ENCODE measurements around the gene NID2. TPM values are rescaled to one million over a fixed set of nuclear protein-coding genes. Genes with fewer than 3 reads are reported as not detected.

The NID2 gene
- total and polyA plus RNA-seq, 2 donors (not counting 1 experiment from before 2014, with no cell fraction given) = 181 to 2,513 TPM

GRCh38 chr14:52031781-52032180 is 37.1 kb downstream of the NID2 start:
- TF ChIP-seq EZH2 (IDR thresholded peaks at IDR 0.05; ENCODE audit: low read length, missing control alignments) (no peak), CTCF (conservative IDR thresholded peaks at IDR 0.05 in 1 of 2, IDR thresholded peaks at IDR 0.05 in 1 of 2; ENCODE audit: low read depth in 1 of 2, low read length in 2 of 2) (no peak)
- H3K79me2 ChIP-seq (ENCODE audit: control insufficient read depth, insufficient read depth, low read length) = peaks cover 29% of the 10 kb centered on the region
- H3K4me3 ChIP-seq (replicated peaks in 1 of 4; ENCODE audit: control extremely low read depth in 1 of 4, insufficient read depth in 1 of 4, low read depth in 3 of 4, low read length in 4 of 4) = no peak overlapping the region
- H3K4me2 ChIP-seq (ENCODE audit: extremely low read depth, insufficient read depth, low read length) = peak overlapping the region; percentile 62
- H3K9me3 ChIP-seq (ENCODE audit: control insufficient read depth, insufficient read depth, low read depth, low read length) = no peaks in the 10 kb centered on the region
- H4K20me1 ChIP-seq (ENCODE audit: control insufficient read depth, extremely low read depth, insufficient read depth, low read length) = no peaks in the 10 kb centered on the region
- H3K9ac ChIP-seq (ENCODE audit: insufficient read depth, low read length) = no peak overlapping the region
- H3K27me3 ChIP-seq (ENCODE audit: control insufficient read depth, insufficient read depth, low read length) = no peaks in the 10 kb centered on the region
- peaks cover 31% of the 10 kb centered on the region for H3K4me1 ChIP-seq (ENCODE audit: control insufficient read depth, extremely low read depth, insufficient read depth, low read length)
- H3K27ac ChIP-seq (ENCODE audit: insufficient read depth, low read length) = peak overlapping the region; percentile 70
- H2AFZ ChIP-seq (ENCODE audit: low read length) = no peak overlapping the region
- H3K36me3 ChIP-seq (ENCODE audit: control insufficient read depth, insufficient read depth, low read length) = peaks cover 20% of the 10 kb centered on the region
- peak; percentile 79 to 98 for DNase-seq (ENCODE audit: low read depth in 2 of 2)

DNA sequence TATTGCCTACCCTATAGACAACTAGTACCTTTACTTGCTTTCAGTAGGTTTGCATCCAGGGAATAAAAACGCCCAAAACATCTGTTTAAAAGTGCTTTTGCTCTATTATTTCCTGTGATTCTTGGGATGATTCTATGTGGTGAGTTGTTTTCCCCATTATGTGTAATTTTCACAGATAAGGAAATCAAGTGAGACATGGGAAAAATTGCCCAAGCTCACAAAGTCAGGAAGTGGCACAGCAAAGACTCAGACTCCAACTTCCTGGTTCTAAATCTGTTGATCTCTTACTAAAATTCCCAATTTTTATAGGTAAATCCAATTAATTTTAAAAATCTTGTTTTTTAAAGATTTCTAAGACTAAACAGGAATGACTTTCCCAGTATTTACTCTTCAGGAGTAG is 39.0 kb downstream of the NID2 start:
- no peak overlapping the region for H3K4me3 ChIP-seq (replicated peaks in 1 of 4; ENCODE audit: control extremely low read depth in 1 of 4, insufficient read depth in 1 of 4, low read depth in 3 of 4, low read length in 4 of 4)
- H3K27ac ChIP-seq (ENCODE audit: insufficient read depth, low read length) = no peak overlapping the region
- no peak overlapping the region for H3K4me2 ChIP-seq (ENCODE audit: extremely low read depth, insufficient read depth, low read length)
- no peak overlapping the region for H2AFZ ChIP-seq (ENCODE audit: low read length)
- TF ChIP-seq EZH2 (IDR thresholded peaks at IDR 0.05; ENCODE audit: low read length, missing control alignments) = no peak
- TF ChIP-seq CTCF (conservative IDR thresholded peaks at IDR 0.05 in 1 of 2, IDR thresholded peaks at IDR 0.05 in 1 of 2; ENCODE audit: low read depth in 1 of 2, low read length in 2 of 2) = no peak
- H3K79me2 ChIP-seq (ENCODE audit: control insufficient read depth, insufficient read depth, low read length) = peaks cover 19% of the 10 kb centered on the region
- no peaks in the 10 kb centered on the region for H3K9me3 ChIP-seq (ENCODE audit: control insufficient read depth, insufficient read depth, low read depth, low read length)
- no peaks in the 10 kb centered on the region for H3K27me3 ChIP-seq (ENCODE audit: control insufficient read depth, insufficient read depth, low read length)
- no peak for DNase-seq (ENCODE audit: low read depth in 2 of 2)
- H4K20me1 ChIP-seq (ENCODE audit: control insufficient read depth, extremely low read depth, insufficient read depth, low read length) = no peaks in the 10 kb centered on the region
- peaks cover 16% of the 10 kb centered on the region for H3K36me3 ChIP-seq (ENCODE audit: control insufficient read depth, insufficient read depth, low read length)
- peaks cover 40% of the 10 kb centered on the region for H3K4me1 ChIP-seq (ENCODE audit: control insufficient read depth, extremely low read depth, insufficient read depth, low read length)
- H3K9ac ChIP-seq (ENCODE audit: insufficient read depth, low read length) = no peak overlapping the region

GRCh38 chr14:52026901-52027300 is 42.0 kb downstream of the NID2 start:
- H3K27me3 ChIP-seq (ENCODE audit: control insufficient read depth, insufficient read depth, low read length) = no peaks in the 10 kb centered on the region

More at GRCh38 chr14:52026901-52027300, 42.0 kb downstream of the NID2 start:
- Histone ChIP-seq H3K9me3 (ENCODE audit: control insufficient read depth, insufficient read depth, low read depth, low read length) (no peaks in the 10 kb centered on the region), H3K4me1 (ENCODE audit: control insufficient read depth, extremely low read depth, insufficient read depth, low read length) (peaks cover 39% of the 10 kb centered on the region), H4K20me1 (ENCODE audit: control insufficient read depth, extremely low read depth, insufficient read depth, low read length) (no peaks in the 10 kb centered on the region), H3K9ac (ENCODE audit: insufficient read depth, low read length) (no peak overlapping the region), H3K4me3 (replicated peaks in 1 of 4; ENCODE audit: control extremely low read depth in 1 of 4, insufficient read depth in 1 of 4, low read depth in 3 of 4, low read length in 4 of 4) (no peak overlapping the region), H3K36me3 (ENCODE audit: control insufficient read depth, insufficient read depth, low read length) (peaks cover 18% of the 10 kb centered on the region), H3K4me2 (ENCODE audit: extremely low read depth, insufficient read depth, low read length) (no peak overlapping the region), H3K27ac (ENCODE audit: insufficient read depth, low read length) (no peak overlapping the region), H3K79me2 (ENCODE audit: control insufficient read depth, insufficient read depth, low read length) (peaks cover 19% of the 10 kb centered on the region), H2AFZ (ENCODE audit: low read length) (no peak overlapping the region)
- TF ChIP-seq EZH2 (IDR thresholded peaks at IDR 0.05; ENCODE audit: low read length, missing control alignments) (no peak), CTCF (conservative IDR thresholded peaks at IDR 0.05 in 1 of 2, IDR thresholded peaks at IDR 0.05 in 1 of 2; ENCODE audit: low read depth in 1 of 2, low read length in 2 of 2) (no peak)
- no peak for DNase-seq (ENCODE audit: low read depth in 2 of 2)
